ENCODE data around the gene RUFY4. TPM values are rescaled to one million over a fixed set of nuclear protein-coding genes. Genes with fewer than 3 reads are reported as not detected.

The RUFY4 gene
- total and polyA plus RNA-seq, 2 donors (not counting 3 experiments of a cell fraction or from before 2014, with no cell fraction given), result not detected

- no peaks in the 10 kb centered on the region for H3K4me1 ChIP-seq (ENCODE audit: control insufficient read depth, extremely low read depth, insufficient read depth, low read length)
- H4K20me1 ChIP-seq (replicated peaks; ENCODE audit: control insufficient read depth, extremely low read depth, insufficient read depth, low read length), result no peaks in the 10 kb centered on the region
- H3K27me3 ChIP-seq (ENCODE audit: control insufficient read depth in 2 of 2, insufficient read depth in 2 of 2, low read length in 2 of 2), result peaks cover 0 to 4% of the 10 kb centered on the region in 2 experiments
- CTCF ChIA-PET, result interaction anchor here (3.7 kb wide), 1 partner anchor 296 kb away, joined by 22 read pairs; no protein-coding TSS in a partner anchor
- no peak overlapping the region for H3K4me2 ChIP-seq (ENCODE audit: insufficient read depth, low read length)
- no TSS peak for BruUV-seq (replicated peaks)
- POLR2A ChIA-PET, result no interaction called here
- no peaks in the 10 kb centered on the region for H3K9me1 ChIP-seq (replicated peaks; ENCODE audit: control insufficient read depth, extremely low read depth, insufficient read depth, low read length)
- no peak overlapping the region for H3K9ac ChIP-seq (replicated peaks; ENCODE audit: extremely low read depth, insufficient read depth, low read length)
- H3K36me3 ChIP-seq (ENCODE audit: control insufficient read depth in 2 of 2, extremely low read depth in 1 of 2, insufficient read depth in 2 of 2, low read length in 2 of 2), result no peaks in the 10 kb centered on the region
- no peaks in the 10 kb centered on the region for H3K79me2 ChIP-seq (ENCODE audit: control insufficient read depth, insufficient read depth, low read length)
- no peak overlapping the region for H3K27ac ChIP-seq (ENCODE audit: insufficient read depth, low read depth, low read length)
- DNase-seq (ENCODE audit: low read depth, low spot score) (no peak), FAIRE-seq (no peak)
- no peak overlapping the region for H3K4me3 ChIP-seq (replicated peaks in 1 of 3; ENCODE audit: insufficient read depth in 1 of 3, low read depth in 1 of 3, low read length in 3 of 3)
- H2AFZ ChIP-seq (ENCODE audit: low read depth, low read length), result no peak overlapping the region
- dilution Hi-C loops (cut with MboI; ENCODE audit: extremely low pct_ligation_motif_present, low sequenced_read_pairs) (no loop called here), intact Hi-C loops (cut with micrococcal nuclease) (no loop called here)
- no peaks in the 10 kb centered on the region for H3K9me3 ChIP-seq (replicated peaks; ENCODE audit: control insufficient read depth, insufficient read depth, low read length)
- TF ChIP-seq CTCF (IDR thresholded peaks at IDR 0.05; ENCODE audit: extremely low read depth in 1 of 2, insufficient read depth in 1 of 2, low read depth in 1 of 2, low read length in 2 of 2) (no peak), JUN (IDR thresholded peaks at IDR 0.05; ENCODE audit: borderline replicate concordance, insufficient read depth, insufficient read length, low read depth) (no peak), FOS (IDR thresholded peaks at IDR 0.05; ENCODE audit: borderline replicate concordance, insufficient read depth, low read length) (no peak), EZH2 (IDR thresholded peaks at IDR 0.05; ENCODE audit: borderline replicate concordance, low read depth, low read length, severe bottlenecking) (no peak), GATA2 (IDR thresholded peaks at IDR 0.05; ENCODE audit: insufficient read depth, insufficient read length, low read depth, low read length) (no peak)
Observed at GRCh38 chr2:218081695-218082094, 12.6 kb downstream of the RUFY4 start.

Data from endothelial cell of umbilical vein (primary cell).